GM12892 (cell line): Measurements from ENCODE around the gene TBPL1.

Source experiments
- DNase-seq: peaks from one replicate; pipeline ENCODE4 v3.0.0; 2011; ENCODE audit not compliant: insufficient read length
- FAIRE-seq: peaks from 2 replicates; lab custom pipeline; 2011; peaks lifted over from hg19 to GRCh38; lab: Jason Lieb, UNC
- POLR2A ChIP-seq: IDR thresholded peaks from 2 replicates; pipeline ENCODE4 v1.6.1; 2011; ENCODE audit warnings: low read depth, low read length, control low read depth
- POLR2AphosphoS5 ChIP-seq: IDR thresholded peaks from 2 replicates; pipeline ENCODE4 v1.6.1; 2011; ENCODE audit warnings: low read depth, low read length, control low read depth
- TAF1 ChIP-seq: IDR thresholded peaks from 2 replicates; pipeline ENCODE4 v1.6.1; 2011; ENCODE audit warnings: low read depth, mild to moderate bottlenecking, control low read depth, low read length, borderline replicate concordance

The TBPL1 gene

GRCh38 chr6:134022650-134023049 is 69.6 kb downstream of the TBPL1 start:
- TF ChIP-seq POLR2AphosphoS5 (no peak), POLR2A (no peak), TAF1 (no peak)
- DNase-seq (no peak), FAIRE-seq (no peak)

GRCh38 chr6:134026597-134026996 is 73.6 kb downstream of the TBPL1 start:
- no peak for FAIRE-seq
- TF ChIP-seq POLR2A (no peak), TAF1 (no peak), POLR2AphosphoS5 (no peak)
- DNase-seq: no peak

GRCh38 chr6:134028438-134028837 is 75.4 kb downstream of the TBPL1 start:
- TF ChIP-seq TAF1 (no peak), POLR2AphosphoS5 (no peak), POLR2A (no peak)
- DNase-seq (no peak), FAIRE-seq (no peak)

- no peak for FAIRE-seq
- TF ChIP-seq POLR2AphosphoS5 (no peak), POLR2A (no peak), TAF1 (no peak)
- no peak for DNase-seq
Observed at GRCh38 chr6:134029495-134030455, 76.8 kb downstream of the TBPL1 start.

- FAIRE-seq (no peak), DNase-seq (no peak)
- TF ChIP-seq TAF1 (no peak), POLR2A (no peak), POLR2AphosphoS5 (no peak)
Observed at GRCh38 chr6:134031696-134032255, 78.8 kb downstream of the TBPL1 start.

GRCh38 chr6:134034478-134034877 is 81.5 kb downstream of the TBPL1 start:
- FAIRE-seq: no peak
- TF ChIP-seq TAF1 (no peak), POLR2AphosphoS5 (no peak), POLR2A (no peak)
- DNase-seq: no peak

GRCh38 chr6:134034961-134035822 is 82.2 kb downstream of the TBPL1 start:
- no peak for DNase-seq
- TF ChIP-seq TAF1 (no peak), POLR2AphosphoS5 (no peak), POLR2A (no peak)
- no peak for FAIRE-seq

GRCh38 chr6:134035823-134036296 is 82.8 kb downstream of the TBPL1 start:
- FAIRE-seq: no peak
- TF ChIP-seq POLR2AphosphoS5 (no peak), TAF1 (no peak)
- DNase-seq: no peak

- no peak for FAIRE-seq
- TF ChIP-seq POLR2A (no peak), POLR2AphosphoS5 (no peak), TAF1 (no peak)
- no peak for DNase-seq
Observed at GRCh38 chr6:134039116-134039515, 86.1 kb downstream of the TBPL1 start.
